HG02623 (cell line): ENCODE data around the gene CCDC30.
"Not testable (repeated sequence)": the region's sequence is repeated elsewhere in the genome, so short reads cannot be mapped to it uniquely, and the experiment has no call there.

Experiments used
- ATAC-seq: cut with Tn5 transposase; IDR thresholded peaks from one replicate; pipeline ENCODE4 v1.9.1; 2021; ENCODE audit warnings: moderate library complexity; ENCODE audit not compliant: unreplicated experiment

CCDC30 gene

DNA sequence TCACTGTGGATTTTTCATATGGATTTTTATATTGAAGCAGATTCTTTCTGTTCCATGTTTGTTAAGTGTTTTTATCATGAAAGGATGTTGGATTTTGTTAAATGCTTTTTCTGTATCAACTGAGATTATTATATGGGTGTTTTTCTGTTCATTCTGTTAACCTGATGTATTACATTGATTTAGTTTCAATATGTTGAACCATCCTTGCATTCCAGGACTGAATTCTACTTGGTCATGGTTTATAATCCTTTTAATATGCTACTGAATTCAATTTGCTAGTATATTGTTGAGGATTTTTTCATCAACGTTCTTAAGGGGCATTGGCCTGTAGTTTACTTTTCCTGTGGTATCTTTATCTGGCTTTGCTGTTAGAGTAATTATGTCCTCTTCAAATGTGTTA is 55.8 kb downstream of the CCDC30 start:
- no peak for ATAC-seq

DNA sequence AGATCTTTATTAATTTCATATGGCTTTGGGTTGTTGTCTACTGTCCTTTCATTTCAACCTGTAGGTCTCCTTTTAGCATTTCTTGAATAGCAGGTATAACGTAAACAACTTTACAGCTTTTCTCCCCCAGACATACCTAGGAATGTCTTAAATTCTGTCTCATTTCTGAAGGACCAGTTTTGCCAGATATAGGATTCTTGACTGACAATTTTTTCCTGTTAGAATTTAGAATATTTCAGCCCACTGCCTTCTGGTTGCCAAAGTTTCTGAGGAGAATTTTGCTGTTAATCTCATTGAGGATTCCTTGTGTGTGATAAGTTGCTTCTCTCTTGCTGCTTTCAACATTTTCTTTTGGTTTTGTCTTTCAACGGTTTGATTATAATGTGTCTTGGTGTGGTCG is 60.1 kb downstream of the CCDC30 start:
- ATAC-seq: no peak

DNA sequence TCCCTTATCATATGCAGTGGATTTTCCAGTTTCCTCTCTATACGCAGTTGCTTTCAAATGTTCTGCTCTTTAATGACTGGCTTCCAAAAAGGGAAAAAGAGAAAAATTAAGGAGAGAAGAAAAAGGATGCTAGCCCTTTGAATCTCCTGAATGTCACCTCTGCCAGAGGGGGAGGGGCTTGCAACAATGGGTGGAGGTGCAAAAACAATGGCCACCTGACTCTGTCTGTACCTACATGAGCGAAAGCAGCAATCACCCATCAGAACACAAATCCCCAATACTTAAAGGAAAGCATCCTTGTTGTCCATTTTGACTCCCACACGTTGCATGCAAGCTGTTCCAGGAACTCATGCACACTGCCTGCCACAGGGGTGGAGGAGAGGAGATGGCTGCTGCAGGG is 61.2 kb downstream of the CCDC30 start:
- ATAC-seq: no peak

DNA sequence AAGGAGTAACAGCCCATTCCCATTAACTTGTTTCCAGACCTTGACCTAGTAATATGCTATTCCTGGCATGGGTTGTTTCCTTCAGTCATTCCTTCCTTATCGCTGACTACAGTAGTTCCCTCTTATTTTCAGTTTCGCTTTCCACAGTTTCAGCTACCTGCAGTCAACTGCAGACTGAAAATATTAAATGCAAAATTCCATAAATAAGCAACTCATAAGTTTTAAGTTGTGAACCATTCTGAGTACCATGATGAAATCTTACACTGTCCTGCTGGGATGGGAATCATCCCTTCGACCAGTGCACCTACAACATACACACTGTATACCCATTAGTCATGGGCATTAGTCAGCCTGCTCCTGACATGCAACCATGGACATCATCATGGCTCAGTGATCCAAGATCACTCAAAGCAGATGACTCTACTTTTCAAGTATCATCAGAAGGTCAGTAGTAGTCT is 66.7 kb downstream of the CCDC30 start:
- no peak for ATAC-seq

DNA sequence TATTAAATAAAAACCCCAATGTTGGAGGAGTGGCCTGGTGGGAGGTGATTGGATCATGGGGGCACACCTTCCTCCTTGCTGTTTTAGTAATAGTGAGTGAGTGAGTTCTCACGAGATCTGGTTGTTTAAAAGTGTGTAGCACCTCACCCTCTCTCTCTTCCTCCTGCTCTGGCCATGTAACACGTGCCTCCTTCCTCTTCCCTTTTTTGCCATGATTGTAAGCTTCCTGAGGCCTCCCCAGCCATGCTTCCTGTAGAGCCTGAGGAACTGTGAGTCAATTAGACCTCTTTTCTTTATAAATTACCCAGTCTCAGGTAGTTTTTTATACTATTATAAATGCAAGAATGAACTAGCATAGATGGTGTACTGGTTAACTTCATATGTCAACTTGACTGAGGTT is 68.0 kb downstream of the CCDC30 start:
- no peak for ATAC-seq

DNA sequence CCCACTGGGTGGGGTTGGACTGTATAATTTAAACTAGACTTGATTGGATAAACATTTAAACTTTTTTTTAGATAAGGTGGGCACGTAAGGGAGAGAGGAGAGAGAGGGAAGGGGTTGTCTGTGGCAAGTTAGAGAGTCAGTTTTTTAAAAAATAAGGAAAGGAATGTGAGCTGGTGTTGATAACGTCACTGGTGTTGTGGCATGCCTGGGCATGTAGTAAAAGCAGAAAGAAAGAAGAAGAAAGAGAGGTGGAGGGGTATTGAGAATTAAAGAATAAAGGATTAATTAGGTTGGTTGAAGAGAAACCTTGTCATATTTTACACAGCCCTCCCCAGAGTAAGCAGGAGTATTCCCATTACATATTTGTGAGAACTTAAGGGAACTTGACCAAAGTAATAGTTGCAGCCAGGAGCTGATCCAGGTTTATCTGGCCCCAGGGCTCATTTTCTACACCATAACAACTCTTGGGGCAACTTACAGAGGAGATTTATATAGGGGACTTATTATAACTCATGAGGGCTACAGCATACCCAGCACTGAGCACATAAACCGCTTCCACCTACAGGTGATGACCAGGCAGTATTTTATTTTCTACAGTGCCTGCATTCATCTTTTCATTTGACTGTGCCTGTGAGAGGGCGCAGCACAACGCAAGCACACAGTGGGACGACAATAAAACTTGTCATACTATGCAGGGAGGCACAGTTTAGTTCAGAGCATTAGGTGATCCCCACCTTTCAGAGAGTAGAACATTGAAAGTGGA is 70.2 kb downstream of the CCDC30 start:
- ATAC-seq: no peak

DNA sequence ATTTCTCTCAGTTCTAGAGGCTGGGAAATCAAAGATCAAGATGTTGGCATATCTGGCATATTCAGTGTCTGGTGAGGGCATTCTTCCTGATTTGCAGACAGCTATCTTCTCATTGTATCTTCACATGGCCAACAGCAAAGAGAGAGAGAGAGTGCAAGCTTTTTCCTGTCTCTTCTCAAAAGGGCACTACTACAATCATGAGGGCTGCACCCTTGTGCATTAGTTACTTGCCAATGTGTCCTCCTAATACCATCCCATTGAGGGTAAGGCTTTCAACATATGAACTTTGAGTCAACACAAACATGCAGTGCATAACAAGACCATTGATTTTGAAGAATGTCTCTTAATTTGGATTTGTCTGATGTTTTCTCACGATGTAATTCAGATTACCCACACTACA is 78.0 kb downstream of the CCDC30 start:
- ATAC-seq: no peak

DNA sequence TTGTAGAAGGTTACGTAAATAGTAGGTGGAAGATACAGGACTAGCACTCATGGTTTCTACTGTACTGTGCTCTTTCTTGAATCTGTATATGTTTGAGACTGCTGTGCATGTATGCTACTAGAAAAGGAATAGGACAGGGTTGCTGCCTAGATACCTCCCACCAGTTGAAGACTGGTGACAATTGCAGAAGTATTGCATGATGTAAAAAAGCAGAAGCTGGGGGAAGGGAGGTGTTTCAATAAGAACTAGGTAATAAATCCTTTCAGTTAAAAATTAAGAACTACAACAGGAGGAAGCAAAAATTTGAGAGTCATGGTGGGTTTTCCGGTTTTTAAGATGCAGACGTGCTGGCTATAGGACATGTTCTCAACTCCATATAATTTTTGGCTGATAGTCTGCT is 88.1 kb downstream of the CCDC30 start:
- no peak for ATAC-seq

DNA sequence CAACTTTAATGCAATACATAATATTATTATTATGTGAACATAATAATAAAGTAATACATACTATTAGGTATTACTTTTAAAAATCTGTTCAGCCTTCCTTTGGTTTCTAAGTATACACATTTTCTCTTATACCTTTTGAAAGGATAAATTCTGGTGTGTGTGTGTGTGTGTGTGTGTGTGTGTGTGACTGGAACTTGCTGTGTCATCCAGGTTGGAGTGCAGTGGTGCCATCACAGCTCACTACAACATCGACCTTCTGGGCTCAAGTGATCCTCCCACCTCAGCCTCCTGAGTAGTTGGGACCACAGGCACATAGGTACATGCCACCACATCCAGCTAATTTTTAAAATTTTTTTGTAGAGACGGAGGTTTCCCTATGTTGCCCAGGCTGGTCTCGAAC is 88.5 kb downstream of the CCDC30 start:
- no peak for ATAC-seq

DNA sequence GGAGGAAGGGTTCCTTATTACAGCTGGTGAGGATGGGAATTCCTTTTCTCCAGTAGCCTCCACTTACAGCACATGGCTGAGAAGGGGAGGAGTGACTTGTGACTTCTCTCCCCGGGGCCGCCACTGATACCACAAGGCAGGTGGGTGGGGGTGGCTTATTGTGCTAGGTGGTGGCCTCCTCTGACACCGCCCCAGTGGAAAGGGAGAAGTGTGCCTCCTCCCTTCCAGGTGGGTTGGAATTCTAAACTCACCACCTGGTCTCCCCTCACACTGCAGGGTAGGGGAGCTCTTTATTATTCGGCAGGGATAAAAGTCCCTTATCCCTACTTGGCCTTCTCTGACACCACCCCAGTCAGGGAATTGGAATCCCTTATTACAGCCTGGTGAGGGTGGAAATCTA is 89.5 kb downstream of the CCDC30 start:
- no peak for ATAC-seq

DNA sequence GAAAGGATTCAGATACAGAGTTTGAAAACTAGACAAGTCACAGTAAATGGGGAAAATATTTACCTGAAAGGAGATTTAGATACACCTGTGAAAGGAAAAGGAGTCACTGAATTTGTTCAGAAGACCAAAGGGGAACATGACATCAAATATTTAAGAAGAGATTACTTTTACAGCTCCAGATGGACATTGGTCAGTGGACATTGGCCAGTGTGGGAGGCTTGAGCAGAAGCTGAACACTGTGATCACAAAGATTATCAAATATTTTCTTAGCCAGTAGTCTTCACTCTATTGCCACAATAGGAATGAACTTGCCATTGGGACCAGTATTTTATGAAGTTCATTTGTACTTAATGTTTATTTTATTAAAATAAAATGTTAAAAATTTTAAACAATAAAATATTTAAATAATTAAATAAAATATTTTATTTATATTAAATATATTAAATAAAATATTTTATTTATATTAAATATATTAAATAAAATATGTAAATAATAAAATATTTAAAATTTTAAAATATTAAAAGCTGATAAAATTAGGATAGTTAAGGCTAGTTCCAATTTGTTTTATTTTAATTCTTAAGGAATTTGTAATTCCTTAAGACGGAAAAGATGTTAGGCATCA is 94.3 kb downstream of the CCDC30 start:
- no peak for ATAC-seq

DNA sequence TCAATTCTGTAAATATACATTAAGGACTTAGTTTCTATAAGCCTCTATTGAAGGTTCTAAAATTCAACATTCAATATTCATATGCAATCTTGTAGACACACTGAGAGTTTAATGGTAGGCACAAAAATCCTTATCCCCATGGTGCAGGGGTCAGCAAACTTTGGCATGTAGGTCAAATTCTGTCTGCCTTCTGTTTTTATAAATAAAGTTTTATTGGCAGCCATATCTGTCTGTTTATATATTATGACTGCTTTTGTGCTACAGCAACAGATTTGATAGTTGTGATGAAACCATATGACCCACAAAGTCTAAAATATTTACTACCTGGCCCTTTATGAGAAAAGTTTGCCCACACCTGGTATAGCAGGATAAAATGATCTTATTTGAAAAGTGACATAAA is 104.0 kb downstream of the CCDC30 start:
- no peak for ATAC-seq

DNA sequence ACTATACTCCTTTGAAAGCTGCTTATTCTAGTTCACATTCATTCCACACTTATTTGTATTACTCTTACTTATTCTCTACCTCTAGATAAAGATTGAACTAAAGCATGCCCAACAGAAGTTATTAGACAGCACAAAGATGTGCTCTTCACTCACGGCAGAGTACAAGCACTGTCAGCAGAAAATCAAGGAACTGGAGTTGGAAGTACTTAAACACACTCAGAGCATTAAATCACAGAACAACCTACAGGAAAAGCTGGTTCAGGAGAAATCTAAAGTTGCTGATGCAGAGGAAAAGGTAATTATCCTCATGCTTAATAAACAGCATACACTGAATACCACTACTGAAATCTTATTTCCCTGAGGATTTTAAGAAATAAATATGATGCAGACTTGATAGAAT is 113.8 kb downstream of the CCDC30 start:
- no peak for ATAC-seq

DNA sequence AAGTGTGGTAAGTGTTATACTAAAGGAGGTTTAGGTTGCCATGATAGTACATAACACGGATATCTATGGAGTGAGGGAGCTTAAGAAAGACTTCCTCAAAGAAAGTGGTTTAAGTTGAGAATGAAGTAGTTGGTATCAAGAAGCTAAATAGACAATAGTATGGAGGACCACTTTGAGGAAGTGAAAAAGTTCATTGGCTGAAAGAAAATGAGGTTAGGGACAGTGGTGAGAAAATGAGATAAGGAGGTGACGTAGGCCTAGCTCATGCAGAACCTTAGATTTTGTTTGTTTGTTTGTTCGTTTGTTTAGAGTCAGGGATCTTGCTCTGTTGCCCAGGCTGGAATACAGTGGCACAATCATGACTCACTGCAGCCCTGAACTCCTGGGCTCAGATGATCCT is 122.9 kb downstream of the CCDC30 start:
- ATAC-seq: no peak

DNA sequence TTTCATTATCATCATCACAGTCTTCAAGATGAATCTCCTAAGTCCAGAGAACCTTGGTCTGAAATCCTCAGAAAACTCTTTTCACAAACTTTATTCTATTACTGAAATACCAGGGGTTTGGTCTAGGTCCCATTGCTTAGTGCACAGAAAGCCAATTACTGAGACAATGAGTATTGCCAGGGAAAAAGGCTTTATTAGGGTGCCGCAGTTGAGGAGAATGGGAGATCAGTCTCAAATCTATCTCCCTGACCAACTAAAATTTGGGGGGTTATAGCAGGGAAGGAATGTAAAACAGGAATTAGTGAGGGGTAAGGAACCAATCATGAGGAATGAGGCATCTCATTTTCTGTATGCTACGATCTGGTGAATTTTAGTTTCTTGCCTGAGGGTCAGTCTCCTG is 124.7 kb downstream of the CCDC30 start:
- ATAC-seq: no peak

DNA sequence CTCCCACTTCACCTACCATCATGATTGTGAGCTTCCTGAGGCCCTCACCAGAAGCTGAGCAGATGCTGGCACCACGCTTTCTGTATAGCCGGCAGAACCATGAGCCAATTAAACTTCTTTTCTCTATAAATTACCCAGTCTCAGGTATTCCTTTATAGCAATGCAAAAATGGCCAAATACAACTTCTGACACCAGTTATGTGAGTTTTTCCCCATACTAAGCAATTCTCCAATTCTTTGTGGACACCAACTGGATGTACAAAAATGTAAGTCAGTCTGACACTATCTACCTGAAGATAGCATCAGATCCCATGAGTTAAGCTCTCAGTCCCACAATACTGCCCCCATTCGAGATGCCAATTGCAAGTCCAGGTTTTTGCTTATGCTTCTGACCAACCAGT is 129.7 kb downstream of the CCDC30 start:
- no peak for ATAC-seq

DNA sequence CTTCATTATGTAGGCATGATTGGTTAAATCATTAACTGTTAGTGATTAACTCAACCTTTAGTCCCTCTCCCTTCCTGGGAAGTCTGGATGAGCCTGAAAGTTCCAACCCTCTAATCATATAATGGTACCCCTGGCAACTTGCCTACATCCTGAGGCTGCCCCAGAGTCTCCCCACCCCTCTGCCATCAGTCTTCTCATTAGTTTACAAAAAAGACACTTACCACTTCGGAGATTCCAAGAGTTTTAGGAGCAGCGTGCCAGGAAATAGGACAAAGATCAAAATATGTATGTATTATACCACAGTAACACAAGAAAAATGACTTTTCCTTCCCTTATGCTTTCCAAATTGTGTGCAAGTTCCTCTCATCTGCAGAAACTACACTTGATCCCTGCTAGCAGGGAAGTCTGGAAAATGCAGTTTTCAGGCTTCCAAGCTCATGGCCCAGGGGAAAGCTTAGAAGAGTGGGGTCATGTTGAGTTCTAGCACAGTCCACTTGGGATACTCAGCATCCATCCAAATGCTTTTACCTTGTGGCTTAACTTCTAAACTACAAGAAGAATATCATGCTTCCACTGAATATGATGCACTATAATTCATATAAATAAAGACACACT is 130.5 kb downstream of the CCDC30 start:
- ATAC-seq: no peak

DNA sequence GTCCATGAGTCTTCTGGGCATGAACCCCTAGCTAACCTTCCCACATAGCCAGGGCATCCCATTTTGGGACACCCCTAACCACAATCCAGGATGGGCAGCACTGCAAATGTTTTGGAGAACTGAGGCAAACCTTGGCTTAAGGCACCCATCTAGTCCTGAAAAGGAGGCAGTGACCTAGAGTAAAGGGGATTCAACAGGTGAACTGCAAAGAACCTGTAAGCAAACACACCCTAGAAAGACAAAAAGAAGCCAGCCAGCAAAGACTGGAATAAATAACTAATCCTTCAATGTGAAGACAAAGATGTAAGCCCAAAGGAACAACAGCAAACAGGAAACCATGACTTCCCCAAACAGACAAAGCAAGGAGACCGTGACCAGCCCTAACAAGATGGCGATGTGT is 138.4 kb downstream of the CCDC30 start:
- ATAC-seq: no peak

DNA sequence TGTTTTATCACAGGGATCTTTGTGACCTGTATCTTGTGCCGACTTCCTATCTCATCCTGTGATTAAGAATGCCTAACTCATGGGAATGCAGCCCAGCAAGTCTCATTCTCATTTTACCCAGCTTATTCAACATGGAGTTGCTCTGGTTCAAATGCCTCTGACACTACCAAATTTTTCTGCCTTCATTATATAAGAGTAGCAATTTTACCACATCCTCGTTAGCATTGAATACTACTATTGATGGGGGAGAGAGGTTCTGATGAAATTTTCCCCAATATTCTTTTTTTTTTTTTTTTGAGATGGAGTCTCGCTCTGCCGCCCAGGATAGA is 150.7 kb downstream of the CCDC30 start:
- ATAC-seq: no peak

DNA sequence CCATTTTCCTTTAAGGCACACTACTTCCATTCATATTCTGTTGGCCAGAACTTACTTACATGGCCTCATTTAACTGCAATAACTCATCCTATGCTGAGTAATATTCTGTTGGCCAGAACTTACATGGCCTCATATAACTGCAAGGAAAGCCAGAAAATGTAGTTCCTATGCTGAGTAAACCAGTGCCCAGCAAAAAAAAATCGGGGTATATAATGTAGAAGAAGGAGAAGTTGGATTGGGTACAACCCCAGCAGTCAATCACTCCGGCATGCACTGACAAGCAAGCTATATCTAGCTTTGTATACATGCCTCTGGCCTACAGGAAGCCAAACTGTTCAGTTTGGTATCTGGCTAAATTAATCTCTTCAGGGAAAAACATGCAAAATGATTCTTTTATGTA is 155.8 kb downstream of the CCDC30 start:
- ATAC-seq: no peak

DNA sequence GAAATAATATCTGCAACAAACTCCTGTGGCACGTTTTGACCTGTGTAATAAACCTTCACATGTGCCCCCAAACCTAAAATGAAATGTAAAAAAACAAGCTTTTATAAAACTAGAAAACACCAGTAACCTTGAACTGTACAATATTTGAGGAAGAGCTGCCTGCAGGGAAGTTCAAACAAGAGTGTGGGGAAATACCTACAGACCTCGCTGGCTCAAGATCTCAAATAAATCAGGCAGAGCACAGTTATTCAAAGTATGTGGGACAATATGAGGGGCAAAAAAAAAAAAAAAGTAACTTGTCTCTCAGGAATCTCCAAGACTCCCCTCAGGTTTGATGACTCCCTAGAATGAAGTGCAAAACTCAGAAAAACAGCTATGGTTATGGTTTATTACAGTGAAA is 157.2 kb downstream of the CCDC30 start:
- no peak for ATAC-seq

DNA sequence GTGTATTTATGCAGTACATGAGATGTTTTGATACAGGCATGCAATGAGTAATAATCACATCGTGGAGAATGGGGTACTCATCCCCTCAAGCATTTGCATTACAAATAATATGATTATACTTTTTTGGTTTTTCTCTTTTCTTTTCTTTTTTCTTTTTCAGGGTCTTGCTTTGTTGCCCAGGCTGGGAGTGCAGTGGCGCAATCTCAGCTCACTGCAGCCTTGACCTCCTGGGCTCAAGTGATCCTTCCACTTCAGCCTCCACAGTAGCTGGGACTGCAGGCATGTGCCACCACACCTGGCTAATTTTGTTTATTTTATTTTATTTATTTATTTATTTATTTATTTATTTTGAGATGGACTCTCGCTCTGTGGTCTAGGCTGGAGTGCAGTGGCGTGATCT is 158.1 kb downstream of the CCDC30 start:
- not testable (repeated sequence) for ATAC-seq

DNA sequence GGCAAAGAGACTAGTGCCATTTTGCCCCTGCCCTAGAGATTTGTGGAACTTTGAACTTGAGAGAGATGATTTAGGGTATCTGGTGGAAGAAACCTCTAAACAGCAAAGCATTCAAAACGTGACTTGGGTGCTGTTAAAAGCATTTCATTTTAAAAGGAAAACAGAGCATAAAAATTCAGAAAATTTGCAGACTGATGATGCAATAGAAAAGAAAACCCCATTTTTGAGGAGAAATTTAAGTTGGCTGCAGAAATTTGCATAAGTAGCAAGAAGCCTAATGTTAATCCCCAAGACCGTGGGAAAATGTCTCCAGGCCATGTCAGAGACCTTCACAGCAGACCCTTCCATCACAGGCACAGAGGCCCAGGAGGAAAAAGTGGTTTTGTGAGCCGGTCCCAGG is 164.1 kb downstream of the CCDC30 start:
- ATAC-seq: not testable (repeated sequence)
